ENCODE results near the gene GHRL. TPM values are rescaled to one million over a fixed set of nuclear protein-coding genes. Genes with fewer than 3 reads are reported as not detected.

GHRL gene
- total RNA-seq, 1 experiment from 2014 or later = not detected

- DNase-seq (ENCODE audit: low read depth, low spot score) (peak; percentile 22), ATAC-seq (peak; percentile 99)
- peaks cover 94% of the 10 kb centered on the region for H3K79me2 ChIP-seq (ENCODE audit: insufficient read depth, low read length)
- RAD21 ChIA-PET (ENCODE audit: low non-redundant PET in 1 of 2, low total read pairs in 2 of 2, uncharacterized antibody in 2 of 2, unreplicated experiment in 2 of 2) = no interaction called here
- H3K9me3 ChIP-seq (ENCODE audit: control insufficient read depth in 1 of 2, insufficient read depth in 1 of 2, low read depth in 1 of 2, low read length in 2 of 2) = no peaks in the 10 kb centered on the region
- peaks cover 10% of the 10 kb centered on the region; the same call in 1 of the 2 replicates for H4K20me1 ChIP-seq (ENCODE audit: insufficient read depth)
- no peak for TF ChIP-seq JUND (IDR thresholded peaks at IDR 0.05)
- TF ChIP-seq MAX (IDR thresholded peaks at IDR 0.05) = no peak
- no peak for TF ChIP-seq ZNF274 (IDR thresholded peaks at IDR 0.05; ENCODE audit: low read depth, low read length)
- TF ChIP-seq TCF7L2 (IDR thresholded peaks at IDR 0.05; ENCODE audit: borderline replicate concordance, extremely low read depth, insufficient read depth, insufficient read length) = no peak
- no peak for TF ChIP-seq FOSL1 (IDR thresholded peaks at IDR 0.05; ENCODE audit: low read depth)
- TF ChIP-seq ELF1 (IDR thresholded peaks at IDR 0.05; ENCODE audit: borderline replicate concordance, low read depth) = no peak
- no peak for TF ChIP-seq ATF3 (IDR thresholded peaks at IDR 0.05)
- no peak for TF ChIP-seq CBX3 (IDR thresholded peaks at IDR 0.05; ENCODE audit: low read depth)
- no peak for TF ChIP-seq CEBPB (IDR thresholded peaks at IDR 0.05; ENCODE audit: low read depth)
- TF ChIP-seq EZH2 (IDR thresholded peaks at IDR 0.05) = no peak
- peak; percentile 78 for TF ChIP-seq EGR1 (IDR thresholded peaks at IDR 0.05; ENCODE audit: low read depth)
- peak in 2 of 3 experiments; percentile 53 to 54; a peak in 4 of 6 replicates for TF ChIP-seq CTCF (IDR thresholded peaks at IDR 0.05 in 2 of 3, conservative IDR thresholded peaks at IDR 0.05 in 1 of 3; ENCODE audit: borderline replicate concordance in 1 of 3, insufficient read depth in 1 of 3, low read depth in 2 of 3, low read length in 2 of 3)
- no peak for TF ChIP-seq EZH2phosphoT487 (IDR thresholded peaks at IDR 0.05; ENCODE audit: borderline replicate concordance)
- no peak for TF ChIP-seq YY1 (IDR thresholded peaks at IDR 0.05; ENCODE audit: extremely low read depth, insufficient replicate concordance, low read depth, low read length)
- no peak for TF ChIP-seq SP1 (IDR thresholded peaks at IDR 0.05; ENCODE audit: low read depth)
- no peak for TF ChIP-seq ZFX (IDR thresholded peaks at IDR 0.05)
- no peak for TF ChIP-seq POLR2AphosphoS5 (IDR thresholded peaks at IDR 0.05; ENCODE audit: low read depth, low read length)
- peak; percentile 36 for TF ChIP-seq RAD21 (IDR thresholded peaks at IDR 0.05; ENCODE audit: low read depth)
- no peak overlapping the region for H2AFZ ChIP-seq (ENCODE audit: low read depth, low read length, poor library complexity, severe bottlenecking)
- peaks cover 7 to 9% of the 10 kb centered on the region in 2 experiments for H3K4me1 ChIP-seq (ENCODE audit: control insufficient read depth in 1 of 2, insufficient read depth in 2 of 2, low read length in 2 of 2)
- H3K9ac ChIP-seq (ENCODE audit: low read length) = no peak overlapping the region
- no peaks in the 10 kb centered on the region for H3K9me2 ChIP-seq (ENCODE audit: insufficient read depth)
- BruUV-seq (replicated peaks) = no TSS peak
- no peak overlapping the region for H3K4me3 ChIP-seq (replicated peaks in 1 of 2; ENCODE audit: low read depth in 1 of 2, low read length in 2 of 2)
- CTCF ChIA-PET = interaction anchor here (0.5 to 2.1 kb wide), 6 partner anchors 10 to 442 kb away, joined by 3 to 14 read pairs (median 4); partner anchors contain the start of gene TATDN2
- POLR2A ChIA-PET = interaction anchor here (1.6 kb wide), 1 partner anchor 16 kb away, joined by 5 read pairs; the partner anchor contains the start of gene TATDN2
- H3K27ac ChIP-seq (ENCODE audit: low read depth, low read length) = peak overlapping the region; percentile 41
- intact Hi-C loops (cut with micrococcal nuclease) = no loop called here
- peaks cover 24 to 29% of the 10 kb centered on the region in 2 experiments for H3K36me3 ChIP-seq (ENCODE audit: control insufficient read depth in 1 of 2, insufficient read depth in 2 of 2, low read length in 2 of 2)
- H3K4me2 ChIP-seq (ENCODE audit: low read length) = no peak overlapping the region
- H3K27me3 ChIP-seq (ENCODE audit: insufficient read depth, low read length) = no peaks in the 10 kb centered on the region
Observed at GRCh38 chr3:10263646-10264363, 28.9 kb downstream of the GHRL start.

All from HCT116 (cell line).